HG02678 (cell line): ENCODE results near the gene AUTS2.
"Not testable (repeated sequence)": the region's sequence is repeated elsewhere in the genome, so short reads cannot be mapped to it uniquely, and the experiment has no call there.

Experiments
- ATAC-seq: cut with Tn5 transposase; IDR thresholded peaks from one replicate; pipeline ENCODE4 v1.9.1; 2021; ENCODE audit warnings: mild to moderate bottlenecking, moderate library complexity; ENCODE audit not compliant: unreplicated experiment

AUTS2 gene

DNA sequence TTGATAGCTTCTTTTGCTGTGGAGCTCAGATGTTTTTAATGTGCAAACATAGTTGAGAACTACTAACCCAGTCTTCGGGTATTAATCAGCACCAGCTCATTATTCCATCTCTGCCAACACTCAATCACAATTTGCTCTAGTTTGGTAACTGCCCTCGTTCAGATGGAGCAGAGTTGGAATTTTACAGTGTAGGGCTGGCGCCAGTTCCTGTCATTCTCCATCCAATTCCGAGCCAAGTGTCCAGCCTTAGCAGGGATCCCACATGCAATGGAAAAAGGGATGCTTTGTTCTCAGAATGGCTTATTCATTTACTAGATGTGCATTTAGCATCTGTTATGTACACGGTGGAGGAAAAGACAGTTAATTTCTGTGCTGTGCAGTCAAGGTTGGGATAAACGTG, 1029.2 kb downstream of the AUTS2 start:
- ATAC-seq = no peak

- no peak for ATAC-seq
These were observed 1032.2 kb downstream of the AUTS2 start for GRCh38 chr7:70630440-70630817.

DNA sequence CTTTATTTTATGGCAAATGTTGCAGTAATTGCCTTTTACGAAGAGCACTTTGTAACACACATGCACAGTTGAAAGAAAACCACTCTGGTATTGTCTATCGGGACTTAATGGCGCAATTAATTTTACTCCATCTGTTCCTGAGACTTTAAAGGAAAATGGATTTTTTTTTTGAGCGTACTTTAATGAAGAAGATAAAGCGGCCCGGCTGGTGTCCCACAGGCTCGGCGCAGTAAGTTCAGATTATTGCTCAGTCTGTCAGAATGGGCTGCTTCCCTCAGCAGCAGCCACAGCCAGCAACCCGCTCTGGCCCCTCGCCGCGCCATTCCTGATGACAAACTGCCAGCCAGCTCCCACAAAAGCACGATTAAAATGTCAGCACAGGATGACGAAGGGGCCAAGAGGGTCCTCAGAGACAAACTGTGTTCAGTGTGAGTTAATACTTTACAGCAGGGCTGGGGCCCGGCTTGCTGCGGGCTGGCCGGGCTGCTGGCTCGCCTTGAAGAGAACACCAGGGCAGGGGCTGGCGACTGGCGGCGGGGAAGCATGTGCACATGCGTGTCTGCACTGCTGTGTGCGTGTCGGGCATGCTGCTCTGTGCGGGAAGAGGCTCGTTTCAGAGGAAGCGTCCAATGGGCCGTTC, 1032.7 kb downstream of the AUTS2 start:
- no peak for ATAC-seq

- no peak for ATAC-seq
These were observed 1033.4 kb downstream of the AUTS2 start for GRCh38 chr7:70631718-70632117.

- ATAC-seq = no peak
These were observed 1034.1 kb downstream of the AUTS2 start for GRCh38 chr7:70632400-70632799.

DNA sequence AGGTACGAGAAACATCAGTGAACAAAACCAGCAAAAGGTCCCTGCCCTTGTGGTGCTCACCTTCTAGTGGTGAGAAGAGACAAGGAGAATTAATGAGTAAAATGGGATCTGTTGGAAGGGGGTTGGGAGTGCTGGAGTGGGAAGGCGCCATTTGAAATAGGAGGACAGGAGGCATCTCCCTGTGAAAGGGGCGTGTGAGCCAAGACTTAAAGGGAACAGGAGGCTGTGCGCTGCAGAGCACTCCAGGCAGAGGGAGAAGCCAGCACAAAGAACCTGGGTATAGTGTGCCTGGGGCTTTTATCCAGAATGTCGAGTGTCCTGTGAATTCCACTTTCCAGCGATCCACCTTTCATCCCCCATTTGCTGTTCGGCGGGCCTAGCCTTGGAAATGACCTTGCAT, 1035.8 kb downstream of the AUTS2 start:
- ATAC-seq = no peak

- ATAC-seq = no peak
These were observed 1036.4 kb downstream of the AUTS2 start for GRCh38 chr7:70634610-70635068.

GRCh38 chr7:70635633-70636032, 1037.4 kb downstream of the AUTS2 start:
- no peak for ATAC-seq

DNA sequence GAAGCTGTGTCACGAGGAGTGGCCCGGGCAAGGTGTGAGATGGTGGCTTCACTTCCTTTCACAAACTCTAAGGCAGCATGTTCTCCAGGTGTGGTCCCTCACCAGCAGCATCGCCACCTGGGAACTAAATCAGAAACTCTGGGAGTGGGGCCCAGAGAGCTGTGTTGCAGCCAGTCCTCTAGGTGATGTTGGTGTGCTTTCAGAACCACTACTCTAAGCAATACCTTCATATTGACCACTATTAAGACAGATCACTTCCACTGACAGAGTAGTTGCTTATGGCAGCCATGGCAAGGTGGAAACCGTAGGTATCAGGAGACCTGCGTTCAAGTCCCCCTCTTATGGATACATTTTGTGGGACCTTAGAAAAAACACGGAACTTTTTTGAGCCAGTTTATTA, 1037.9 kb downstream of the AUTS2 start:
- ATAC-seq = no peak

DNA sequence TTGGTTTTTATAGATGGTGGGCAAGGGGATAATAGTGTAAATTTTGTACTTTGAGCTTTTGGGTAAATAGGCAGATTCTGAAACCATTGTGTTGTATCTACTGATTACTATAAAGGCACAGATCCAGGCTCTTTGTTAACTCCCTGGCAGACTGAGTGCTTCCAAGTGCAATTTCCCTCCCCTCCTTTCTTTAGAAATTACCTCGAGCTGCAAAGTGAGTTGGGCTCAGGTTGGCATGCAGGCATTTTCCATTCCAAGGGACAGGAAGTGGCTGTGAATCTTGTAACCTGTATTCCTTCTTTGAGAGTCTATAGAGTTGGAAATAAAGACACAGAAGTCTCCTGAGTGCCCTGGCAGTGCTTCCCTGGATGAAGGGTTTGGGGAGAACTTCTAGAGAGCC, 1039.5 kb downstream of the AUTS2 start:
- no peak for ATAC-seq

GRCh38 chr7:70638158-70639107, 1040.2 kb downstream of the AUTS2 start:
- ATAC-seq = no peak

- no peak for ATAC-seq
These were observed 1042.1 kb downstream of the AUTS2 start for GRCh38 chr7:70640266-70640833.

DNA sequence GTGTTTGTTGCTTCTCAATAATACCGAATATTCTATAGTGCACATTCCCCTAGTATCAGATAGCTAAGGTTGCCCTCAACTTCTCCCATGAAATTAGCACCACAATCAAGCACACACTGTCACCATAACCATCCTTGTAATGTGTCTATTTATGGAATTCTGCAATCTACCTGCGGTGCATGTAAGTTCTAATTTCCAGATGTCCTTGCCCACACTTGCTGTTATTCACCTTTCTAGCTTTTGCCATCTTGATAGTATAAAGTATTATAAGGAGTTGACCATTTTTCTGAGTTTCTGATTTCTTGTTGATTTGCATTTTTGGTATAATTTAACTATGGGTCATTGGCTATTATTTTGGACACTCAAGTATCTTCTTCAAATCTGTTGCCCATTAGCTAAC, 1043.6 kb downstream of the AUTS2 start:
- ATAC-seq = no peak

- ATAC-seq = no peak
These were observed 1047.0 kb downstream of the AUTS2 start for GRCh38 chr7:70645279-70645678.

DNA sequence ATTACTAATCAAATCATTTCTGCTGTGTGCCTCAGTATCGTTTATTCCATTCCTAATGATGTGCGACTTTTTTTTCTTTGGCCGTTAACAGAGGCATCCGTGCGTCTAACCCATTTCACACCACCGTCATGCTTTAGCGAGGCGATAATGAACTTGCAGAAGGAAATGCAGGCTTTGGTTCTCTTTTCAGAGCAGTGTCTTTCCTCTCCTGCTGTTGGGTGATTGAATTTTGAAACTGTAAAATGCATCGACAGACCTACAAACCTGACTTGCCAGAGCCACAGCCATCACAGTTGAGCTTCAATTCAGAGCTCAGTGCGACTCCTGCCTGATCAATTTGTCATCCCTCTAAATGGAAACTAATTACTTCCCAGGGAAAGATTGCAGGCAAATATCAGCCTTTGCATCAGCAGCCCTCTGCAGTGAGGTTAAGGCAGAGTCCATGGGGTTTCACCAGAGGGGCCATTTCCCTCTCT, 1047.6 kb downstream of the AUTS2 start:
- ATAC-seq = no peak

DNA sequence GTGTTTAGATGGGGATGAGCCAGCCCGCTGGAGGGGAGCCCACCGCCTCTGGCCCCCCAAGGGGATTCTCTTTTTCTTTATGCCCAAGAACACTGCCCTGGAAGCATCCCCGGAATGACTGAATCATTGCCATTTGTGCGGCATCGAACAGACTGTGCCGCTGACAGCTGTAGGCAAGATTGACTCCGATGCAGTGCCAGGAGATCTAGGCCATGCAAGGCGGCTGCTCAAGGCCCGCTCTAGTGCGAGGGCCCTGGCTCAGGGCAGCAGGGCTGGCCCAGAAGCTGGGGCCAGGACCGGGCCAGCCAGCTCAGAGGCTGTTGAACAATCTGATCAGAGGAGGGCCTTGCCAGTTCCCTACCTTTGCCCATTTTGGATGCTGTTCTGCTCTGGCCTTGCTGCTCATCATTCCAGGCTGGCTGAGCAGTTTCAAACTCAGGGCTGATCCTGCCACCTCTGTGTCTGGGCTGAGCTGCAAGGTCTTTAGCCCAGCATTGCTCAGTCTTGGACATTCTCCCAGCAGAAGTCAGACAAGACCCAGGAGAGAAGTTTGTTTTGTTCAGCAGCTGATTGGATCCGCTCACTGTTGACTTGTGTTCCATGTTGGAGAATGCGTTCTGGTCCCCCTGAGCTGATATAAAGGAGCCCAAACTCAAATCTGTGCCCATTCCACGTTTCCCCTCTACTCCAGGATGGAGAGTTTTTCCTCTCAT, 1048.4 kb downstream of the AUTS2 start:
- ATAC-seq = no peak

DNA sequence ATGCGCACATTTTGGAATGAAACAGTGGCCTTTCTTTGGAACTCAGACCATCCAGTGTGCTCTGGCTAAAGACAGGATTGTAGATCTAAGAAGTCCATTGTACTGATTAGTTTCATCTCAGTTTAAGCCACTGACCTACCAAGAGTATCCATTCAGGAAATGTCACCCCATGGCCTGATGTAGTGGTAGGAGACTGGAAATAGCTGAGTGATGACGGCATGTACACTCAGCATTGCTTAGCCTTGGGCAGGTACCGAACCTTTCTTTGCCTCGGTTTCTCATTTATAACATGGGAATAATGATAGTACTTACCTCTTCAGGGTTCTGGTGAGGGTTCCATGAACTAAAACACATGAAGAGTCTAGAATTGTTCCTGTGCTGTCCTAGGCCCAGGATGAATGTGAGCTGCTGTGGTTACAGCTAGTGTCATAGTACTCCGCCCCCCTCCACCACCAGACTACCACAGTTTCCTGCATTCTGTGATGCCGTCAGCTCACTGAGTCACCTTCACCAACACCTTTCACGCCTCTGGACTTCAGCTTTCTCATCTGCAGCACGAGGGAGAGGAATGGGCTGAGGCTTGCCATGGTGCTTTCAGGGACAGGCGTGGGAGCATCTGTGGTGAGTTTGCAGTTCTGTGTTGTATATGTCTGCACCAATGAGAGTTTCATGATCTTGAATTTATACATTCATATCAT, 1049.7 kb downstream of the AUTS2 start:
- peak; percentile 59 for ATAC-seq

DNA sequence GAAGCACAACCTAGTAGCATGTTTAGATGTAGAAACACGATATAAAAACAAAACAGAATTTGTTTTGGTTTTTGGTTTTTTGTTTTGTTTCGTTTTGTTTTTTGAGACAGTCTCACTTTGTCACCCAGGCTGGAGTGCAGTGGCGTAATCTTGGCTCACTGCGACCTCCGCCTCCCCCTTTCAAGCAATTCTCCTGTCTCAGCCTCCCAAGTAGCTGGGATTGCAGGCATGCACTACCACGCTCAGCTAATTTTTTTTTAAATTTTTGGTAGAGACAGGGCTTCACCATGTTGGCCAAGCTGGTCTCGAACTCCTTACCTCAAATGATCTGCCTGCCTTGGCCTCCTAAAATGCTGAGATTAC, 1050.2 kb downstream of the AUTS2 start:
- ATAC-seq = not testable (repeated sequence)

- ATAC-seq = no peak
These were observed 1051.0 kb downstream of the AUTS2 start for GRCh38 chr7:70649323-70649722.

DNA sequence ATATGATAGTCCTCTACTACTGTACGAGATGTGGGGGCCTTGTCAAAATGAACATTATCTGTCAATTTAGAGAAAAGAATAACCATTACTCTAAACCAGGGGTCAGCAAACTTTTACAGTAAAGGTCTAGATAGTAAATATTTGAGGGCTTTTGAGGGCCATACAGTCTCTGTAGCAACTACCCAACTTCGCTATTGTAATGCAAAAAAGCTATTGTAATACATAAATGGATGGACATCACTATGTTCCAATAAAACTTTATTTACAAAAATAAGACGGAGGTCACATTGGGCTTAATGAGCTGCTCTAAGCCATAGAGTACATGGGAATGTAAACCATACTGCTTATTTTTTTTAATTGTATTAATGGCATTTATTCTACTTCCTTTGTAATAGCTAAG, 1055.9 kb downstream of the AUTS2 start:
- no peak for ATAC-seq

DNA sequence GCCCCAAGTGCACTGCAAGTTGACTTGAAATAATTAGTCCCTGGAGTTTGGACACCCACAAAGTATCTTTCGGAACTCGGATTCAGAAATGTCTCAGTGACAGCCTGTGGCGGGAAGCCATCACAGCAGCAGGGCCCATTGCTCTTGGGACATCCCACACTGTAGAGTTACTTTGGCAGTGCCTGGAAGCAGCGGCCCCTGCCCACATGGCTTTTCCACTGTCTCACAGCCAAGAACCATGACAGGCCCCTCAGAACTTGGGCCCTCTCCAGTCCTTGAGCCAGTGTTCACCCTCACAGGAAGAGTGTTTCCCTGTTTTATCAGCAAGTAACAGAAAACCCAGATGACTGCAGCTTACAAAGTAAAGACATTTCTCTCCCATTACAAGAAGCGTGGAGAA, 1056.7 kb downstream of the AUTS2 start:
- no peak for ATAC-seq
